Fibroblast of villous mesenchyme (primary cell): ENCODE results near the gene NDUFAF8. TPM values are rescaled to one million over a fixed set of nuclear protein-coding genes. Genes with fewer than 3 reads are reported as not detected.

Experiments
- DNase-seq: peaks from one replicate; pipeline ENCODE4 v3.0.0-alpha.2; 2010; ENCODE audit warnings: low read depth
- H3K4me3 ChIP-seq: 2 replicates; pipeline ENCODE4 v1.5.1; 2011; ENCODE audit warnings: low read depth, mild to moderate bottlenecking, low read length
- CTCF ChIP-seq: IDR thresholded peaks from 2 replicates; pipeline ENCODE4 v1.5.1; 2012; ENCODE audit warnings: low read depth, mild to moderate bottlenecking, low read length; ENCODE audit not compliant: insufficient read depth
- total RNA-seq: library from RNA; depleted of rRNA; stranded (reverse); fragments of >200 nt; gene quantifications from 2 replicates; pipeline ENCODE4 v1.2.3, GENCODE V29; 2012

NDUFAF8 gene
- total RNA-seq, 1 donor: 31.5 TPM

- no peak for TF ChIP-seq CTCF
- DNase-seq: no peak
- H3K4me3 ChIP-seq: no peak overlapping the region
Measured at GRCh38 chr17:81241203-81241602, 2.1 kb downstream of the NDUFAF8 start.

GRCh38 chr17:81241648-81242420, 2.7 kb downstream of the NDUFAF8 start:
- DNase-seq: peak; percentile 41
- TF ChIP-seq CTCF: peak; percentile 80
- no peak overlapping the region for H3K4me3 ChIP-seq

- no peak for DNase-seq
- H3K4me3 ChIP-seq: no peak overlapping the region
- no peak for TF ChIP-seq CTCF
Measured at GRCh38 chr17:81242421-81243332, 3.6 kb downstream of the NDUFAF8 start.

- TF ChIP-seq CTCF: no peak
- H3K4me3 ChIP-seq: no peak overlapping the region
- no peak for DNase-seq
Measured at GRCh38 chr17:81243333-81243664, 4.2 kb downstream of the NDUFAF8 start.

- DNase-seq: no peak
- TF ChIP-seq CTCF: no peak
- H3K4me3 ChIP-seq: no peak overlapping the region
Measured at GRCh38 chr17:81244358-81245023, 5.4 kb downstream of the NDUFAF8 start.

- H3K4me3 ChIP-seq: no peak overlapping the region
- DNase-seq: no peak
- no peak for TF ChIP-seq CTCF
Measured at GRCh38 chr17:81245024-81245664, 6.0 kb downstream of the NDUFAF8 start.
